HFFc6 (cell line): ENCODE data around the gene ZNF322. TPM values are rescaled to one million over a fixed set of nuclear protein-coding genes. Genes with fewer than 3 reads are reported as not detected.

Experiments
- DNase-seq: peaks from one replicate; pipeline ENCODE4 v3.0.0-alpha.2; 2018
- H3K27ac Mint-ChIP-seq: 2 replicates; pipeline ENCODE4 v1.8.0; 2020; ENCODE audit warnings: mild to moderate bottlenecking, mixed read lengths
- H3K27me3 Mint-ChIP-seq: 2 replicates; pipeline ENCODE4 v1.8.0; 2021; ENCODE audit warnings: mild to moderate bottlenecking, moderate library complexity, mixed read lengths; ENCODE audit not compliant: insufficient read depth
- H3K36me3 Mint-ChIP-seq: 2 replicates; pipeline ENCODE4 v1.8.0; 2021; ENCODE audit warnings: low read depth, mixed read lengths
- H3K4me1 Mint-ChIP-seq: 2 replicates; pipeline ENCODE4 v1.8.0; 2020; ENCODE audit warnings: low read depth, mixed read lengths
- H3K4me3 Mint-ChIP-seq: 2 replicates; pipeline ENCODE4 v1.8.0; 2020; ENCODE audit warnings: mild to moderate bottlenecking, moderate library complexity, mixed read lengths
- H3K9me3 Mint-ChIP-seq: 2 replicates; pipeline ENCODE4 v1.8.0; 2020; ENCODE audit warnings: mild to moderate bottlenecking, mixed read lengths
- CTCF ChIP-seq: fragments of 200-600 bp; sonication (generic); IDR thresholded peaks from 2 replicates; pipeline ENCODE4 v1.5.0; 2021; ENCODE audit warnings: antibody characterized with exemption, mild to moderate bottlenecking
- total RNA-seq, 6 experiments: library from RNA; stranded (reverse); fragmentation: NEBNext Ultra II Directional; extraction: Animal tissue kit (Norgen Biotek cat#: 25700); gene quantifications; 2 replicates in 1 of 6; 3 replicates in 5 of 6; pipeline ENCODE4 v1.2.3, GENCODE V29; 2021

ZNF322 gene
- total RNA-seq, 6 experiments from 2014 or later, result 15.1 to 17.7 (median 16.3) TPM

- H3K4me3 Mint-ChIP-seq, result no peak overlapping the region
- H3K27ac Mint-ChIP-seq, result no peak overlapping the region
- H3K27me3 Mint-ChIP-seq, result peaks cover 2% of the 10 kb centered on the region; the same call in 1 of the 2 replicates
- H3K4me1 Mint-ChIP-seq, result peaks cover 14% of the 10 kb centered on the region; the same call in 1 of the 2 replicates
- no peaks in the 10 kb centered on the region for H3K9me3 Mint-ChIP-seq
- H3K36me3 Mint-ChIP-seq, result no peaks in the 10 kb centered on the region; the same call in 1 of the 2 replicates
- TF ChIP-seq CTCF, result no peak
- DNase-seq, result no peak
These were observed 60.4 kb downstream of the ZNF322 start for GRCh38 chr6:26599134-26599533.

- H3K4me1 Mint-ChIP-seq, result peaks cover 14% of the 10 kb centered on the region; the same call in 1 of the 2 replicates
- DNase-seq, result no peak
- TF ChIP-seq CTCF, result no peak
- no peak overlapping the region for H3K4me3 Mint-ChIP-seq
- H3K36me3 Mint-ChIP-seq, result no peaks in the 10 kb centered on the region; the same call in 1 of the 2 replicates
- no peak overlapping the region for H3K27ac Mint-ChIP-seq
- peaks cover 2% of the 10 kb centered on the region; the same call in 1 of the 2 replicates for H3K27me3 Mint-ChIP-seq
- H3K9me3 Mint-ChIP-seq, result no peaks in the 10 kb centered on the region
These were observed 61.3 kb downstream of the ZNF322 start for GRCh38 chr6:26598267-26598666.

GRCh38 chr6:26597821-26598220 lies 61.7 kb downstream of the ZNF322 start:
- H3K4me3 Mint-ChIP-seq, result no peak overlapping the region
- H3K27ac Mint-ChIP-seq, result no peak overlapping the region
- peaks cover 14% of the 10 kb centered on the region; the same call in 1 of the 2 replicates for H3K4me1 Mint-ChIP-seq
- H3K27me3 Mint-ChIP-seq, result peaks cover 2% of the 10 kb centered on the region; the same call in 1 of the 2 replicates
- TF ChIP-seq CTCF, result no peak
- H3K9me3 Mint-ChIP-seq, result no peaks in the 10 kb centered on the region
- H3K36me3 Mint-ChIP-seq, result no peaks in the 10 kb centered on the region; the same call in 1 of the 2 replicates
- no peak for DNase-seq

- H3K4me1 Mint-ChIP-seq, result peaks cover 14% of the 10 kb centered on the region; the same call in 1 of the 2 replicates
- H3K27ac Mint-ChIP-seq, result no peak overlapping the region
- H3K9me3 Mint-ChIP-seq, result no peaks in the 10 kb centered on the region
- H3K27me3 Mint-ChIP-seq, result peaks cover 2% of the 10 kb centered on the region; the same call in 1 of the 2 replicates
- TF ChIP-seq CTCF, result no peak
- no peaks in the 10 kb centered on the region; the same call in 1 of the 2 replicates for H3K36me3 Mint-ChIP-seq
- no peak for DNase-seq
- no peak overlapping the region for H3K4me3 Mint-ChIP-seq
These were observed 62.2 kb downstream of the ZNF322 start for GRCh38 chr6:26597389-26597766.

GRCh38 chr6:26596579-26597388 lies 62.8 kb downstream of the ZNF322 start, which contains the start of gene ABT1:
TSS of gene ABT1 (plus strand) at chr6:26596953. CDS start at chr6:26596983, 30 bp downstream.
- DNase-seq, result peak; percentile 99
- H3K27me3 Mint-ChIP-seq, result peaks cover 2% of the 10 kb centered on the region; the same call in 1 of the 2 replicates
- H3K27ac Mint-ChIP-seq, result no peak within 1 kb of the TSS
- H3K4me3 Mint-ChIP-seq, result no peak within 1 kb of the TSS
- H3K4me1 Mint-ChIP-seq, result peaks cover 14% of the 10 kb centered on the region; the same call in 1 of the 2 replicates
- no peak for TF ChIP-seq CTCF
- H3K9me3 Mint-ChIP-seq, result no peaks in the 10 kb centered on the region
- no peaks in the 10 kb centered on the region; the same call in 1 of the 2 replicates for H3K36me3 Mint-ChIP-seq
